CD4-positive, alpha-beta T cell treated with Interleukin-21 for 1 hour (primary cell): ENCODE measurements around the gene SLC22A23.

Experiments
- DNase-seq: peaks from one replicate; pipeline ENCODE4 v3.0.0-alpha.2; 2020

SLC22A23 gene

GRCh38 chr6:3456898-3457709 lies at the start of gene SLC22A23:
Gene SLC22A23 (minus strand): TSS chr6:3457050. CDS start chr6:3456559, 491 bp downstream.
- peak; percentile 79 for DNase-seq

GRCh38 chr6:3506200-3506599 lies 49.4 kb upstream of the SLC22A23 start:
- DNase-seq, result no peak

GRCh38 chr6:3504938-3505805 lies 48.3 kb upstream of the SLC22A23 start:
- DNase-seq, result no peak

- no peak for DNase-seq
Observed at GRCh38 chr6:3504354-3504753, 47.5 kb upstream of the SLC22A23 start.

GRCh38 chr6:3501826-3502500 lies 45.1 kb upstream of the SLC22A23 start:
- DNase-seq, result no peak

- DNase-seq, result no peak
Observed at GRCh38 chr6:3500262-3501014, 43.6 kb upstream of the SLC22A23 start.

- no peak for DNase-seq
Observed at GRCh38 chr6:3499603-3500002, 42.8 kb upstream of the SLC22A23 start.

- DNase-seq, result no peak
Observed at GRCh38 chr6:3496395-3496794, 39.5 kb upstream of the SLC22A23 start.

- no peak for DNase-seq
Observed at GRCh38 chr6:3494391-3495100, 37.7 kb upstream of the SLC22A23 start.

- no peak for DNase-seq
Observed at GRCh38 chr6:3490625-3490980, 33.8 kb upstream of the SLC22A23 start.

GRCh38 chr6:3489961-3490624 lies 33.2 kb upstream of the SLC22A23 start:
- DNase-seq, result no peak

GRCh38 chr6:3489027-3489757 lies 32.3 kb upstream of the SLC22A23 start:
- no peak for DNase-seq

- DNase-seq, result no peak
Observed at GRCh38 chr6:3484946-3485345, 28.1 kb upstream of the SLC22A23 start.

GRCh38 chr6:3484192-3484591 lies 27.3 kb upstream of the SLC22A23 start:
- no peak for DNase-seq

GRCh38 chr6:3483675-3484074 lies 26.8 kb upstream of the SLC22A23 start:
- no peak for DNase-seq

- DNase-seq, result no peak
Observed at GRCh38 chr6:3482869-3483268, 26.0 kb upstream of the SLC22A23 start.

- no peak for DNase-seq
Observed at GRCh38 chr6:3481640-3482039, 24.8 kb upstream of the SLC22A23 start.

GRCh38 chr6:3480009-3480408 lies 23.2 kb upstream of the SLC22A23 start:
- DNase-seq, result no peak

- no peak for DNase-seq
Observed at GRCh38 chr6:3473773-3474172, 16.9 kb upstream of the SLC22A23 start.

- no peak for DNase-seq
Observed at GRCh38 chr6:3471711-3472110, 14.9 kb upstream of the SLC22A23 start.

GRCh38 chr6:3471286-3471685 lies 14.4 kb upstream of the SLC22A23 start:
- DNase-seq, result no peak
